PC-3 (cell line): ENCODE data around the gene EIF5.

Source experiments
- CTCF ChIP-seq: fragments of 300-600 bp; sonication (generic); conservative IDR thresholded peaks from 2 replicates; pipeline ENCODE4 v1.5.1; 2017; ENCODE audit warnings: antibody characterized with exemption, low read depth, mild to moderate bottlenecking, low read length
- EZH2 ChIP-seq: fragments of 300-600 bp; sonication (generic); IDR thresholded peaks from one replicate; pipeline ENCODE4 v1.6.1; 2017; ENCODE audit warnings: antibody characterized with exemption, mild to moderate bottlenecking, low read length; ENCODE audit not compliant: unreplicated experiment
- EZH2phosphoT487 ChIP-seq: fragments of 300-600 bp; sonication (generic); IDR thresholded peaks from 2 replicates; pipeline ENCODE4 v1.6.1; 2018; ENCODE audit warnings: mild to moderate bottlenecking, antibody characterized with exemption, low read length, borderline replicate concordance

DNA sequence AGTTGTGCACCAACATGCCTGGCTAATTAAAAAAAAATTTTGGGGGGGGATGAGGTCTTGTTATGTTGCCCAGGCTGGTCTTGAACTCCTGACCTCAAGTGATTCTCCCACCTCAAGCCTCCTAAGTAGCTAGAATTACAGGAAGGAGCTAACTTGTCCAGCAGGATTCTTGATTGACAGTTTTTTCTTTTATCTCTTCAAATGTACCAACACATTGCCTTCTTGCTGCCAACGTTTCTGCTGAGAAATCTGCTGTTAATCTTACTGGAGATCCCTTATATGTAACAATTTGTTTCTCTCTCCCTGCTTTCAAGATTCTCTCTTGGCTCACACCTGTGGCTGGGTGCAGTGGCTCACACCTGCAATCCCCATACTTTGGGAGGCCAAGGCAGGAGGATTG lies 28.7 kb downstream of the EIF5 start:
- TF ChIP-seq CTCF (no peak), EZH2phosphoT487 (no peak), EZH2 (no peak)
